Measurements from ENCODE around the gene CACHD1.

CACHD1 gene

GRCh38 chr1:64525116-64525686, 55.3 kb downstream of the CACHD1 start:
- no peak for DNase-seq

GRCh38 chr1:64526312-64526711, 56.4 kb downstream of the CACHD1 start:
- no peak for DNase-seq

- no peak for DNase-seq
Observed at GRCh38 chr1:64527165-64527564, 57.2 kb downstream of the CACHD1 start.

GRCh38 chr1:64527786-64528185, 57.9 kb downstream of the CACHD1 start:
- no peak for DNase-seq

- DNase-seq: no peak
Observed at GRCh38 chr1:64530969-64531692, 61.2 kb downstream of the CACHD1 start.

- DNase-seq: no peak
Observed at GRCh38 chr1:64532646-64533045, 62.7 kb downstream of the CACHD1 start.

GRCh38 chr1:64535938-64536835, 66.3 kb downstream of the CACHD1 start:
- DNase-seq: no peak

GRCh38 chr1:64536836-64537490, 67.0 kb downstream of the CACHD1 start:
- DNase-seq: no peak

GRCh38 chr1:64537942-64538341, 68.0 kb downstream of the CACHD1 start:
- DNase-seq: no peak

- no peak for DNase-seq
Observed at GRCh38 chr1:64538389-64538788, 68.5 kb downstream of the CACHD1 start.

GRCh38 chr1:64539289-64539688, 69.4 kb downstream of the CACHD1 start:
- no peak for DNase-seq

GRCh38 chr1:64539781-64540218, 69.9 kb downstream of the CACHD1 start:
- no peak for DNase-seq

- DNase-seq: no peak
Observed at GRCh38 chr1:64540265-64540791, 70.4 kb downstream of the CACHD1 start.

GRCh38 chr1:64542118-64542517, 72.2 kb downstream of the CACHD1 start:
- no peak for DNase-seq

- DNase-seq: no peak
Observed at GRCh38 chr1:64543831-64544230, 73.9 kb downstream of the CACHD1 start.

- no peak for DNase-seq
Observed at GRCh38 chr1:64545118-64545843, 75.4 kb downstream of the CACHD1 start.

- DNase-seq: no peak
Observed at GRCh38 chr1:64546013-64546412, 76.1 kb downstream of the CACHD1 start.

- DNase-seq: no peak
Observed at GRCh38 chr1:64549464-64550239, 79.7 kb downstream of the CACHD1 start.

GRCh38 chr1:64550510-64550909, 80.6 kb downstream of the CACHD1 start:
- no peak for DNase-seq

- no peak for DNase-seq
Observed at GRCh38 chr1:64550946-64551605, 81.1 kb downstream of the CACHD1 start.

- DNase-seq: no peak
Observed at GRCh38 chr1:64553285-64553684, 83.4 kb downstream of the CACHD1 start.
